Measurements from ENCODE around the gene YIPF1.
"Not testable (repeated sequence)": the region's sequence is repeated elsewhere in the genome, so short reads cannot be mapped to it uniquely, and the experiment has no call there.

YIPF1 gene

DNA sequence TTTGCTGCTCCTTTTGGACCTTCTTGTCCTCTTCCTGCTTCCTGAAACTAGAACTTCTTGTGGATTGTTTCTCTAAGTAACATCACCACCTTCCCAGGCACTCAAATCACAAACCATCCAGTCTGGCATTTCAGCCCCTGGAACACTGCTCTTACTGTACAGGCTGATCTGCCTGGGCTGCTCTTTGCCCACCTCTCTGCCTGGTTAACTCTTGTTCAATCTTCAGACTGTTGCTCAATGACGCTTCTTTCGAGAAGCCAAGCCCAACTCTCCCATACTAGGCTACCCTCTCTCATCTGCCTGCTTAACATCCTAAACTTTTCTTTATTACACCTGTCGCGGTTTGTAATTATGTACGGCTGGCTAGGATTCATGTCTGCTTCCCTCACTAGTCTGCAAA lies 5.0 kb upstream of the YIPF1 start:
- DNase-seq, result no peak

DNA sequence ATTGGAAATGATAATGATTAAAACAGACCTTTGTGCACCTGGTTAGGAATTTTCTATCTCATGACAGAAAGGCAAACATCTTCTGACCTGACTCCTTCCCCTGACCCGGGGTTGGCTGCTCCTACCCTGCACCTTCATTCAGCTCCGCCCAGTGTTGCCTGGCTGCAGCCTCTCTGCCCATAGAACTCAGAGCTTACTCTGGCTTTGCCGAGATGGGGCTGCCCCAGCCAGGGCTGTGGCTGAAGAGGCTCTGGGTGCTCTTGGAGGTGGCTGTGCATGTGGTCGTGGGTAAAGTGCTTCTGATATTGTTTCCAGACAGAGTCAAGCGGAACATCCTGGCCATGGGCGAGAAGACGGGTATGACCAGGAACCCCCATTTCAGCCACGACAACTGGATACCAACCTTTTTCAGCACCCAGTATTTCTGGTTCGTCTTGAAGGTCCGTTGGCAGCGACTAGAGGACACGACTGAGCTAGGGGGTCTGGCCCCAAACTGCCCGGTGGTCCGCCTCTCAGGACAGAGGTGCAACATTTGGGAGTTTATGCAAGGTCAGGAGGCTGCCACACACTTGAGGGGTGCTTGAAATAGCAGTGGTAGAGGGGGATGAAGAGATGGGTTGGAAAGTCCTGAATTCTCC lies 4.5 kb upstream of the YIPF1 start, which contains the start of gene DIO1:
TSS of gene DIO1 (plus strand) at position 189 of the 638 bp plus-strand sequence. CDS start at position 213, 24 bp downstream.
- DNase-seq, result no peak

GRCh38 chr1:53892911-53893310 lies 3.3 kb upstream of the YIPF1 start:
- DNase-seq, result no peak

GRCh38 chr1:53891678-53892077 lies 2.1 kb upstream of the YIPF1 start:
- DNase-seq, result no peak

DNA sequence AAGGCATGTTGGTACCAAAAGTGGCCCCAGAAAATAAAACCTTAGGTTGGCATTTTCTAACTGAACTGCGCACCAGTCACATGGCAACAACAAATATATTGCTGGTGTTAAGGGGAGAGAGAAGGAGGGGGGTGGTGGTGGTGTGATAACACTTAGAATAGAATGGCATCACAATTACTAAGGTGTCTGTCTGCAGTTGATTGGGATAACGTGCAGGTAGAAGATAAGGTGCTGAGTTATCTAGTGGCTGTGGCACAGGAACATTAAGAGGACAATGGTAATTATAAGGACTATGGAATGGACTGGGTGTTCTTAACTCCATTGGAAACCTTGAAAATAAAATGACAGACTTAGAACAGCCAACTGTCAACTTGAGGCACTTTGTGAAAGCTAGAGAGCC lies 1.4 kb upstream of the YIPF1 start:
- DNase-seq, result no peak

- peak; percentile 13 to 62 (median 33) for DNase-seq
Measured at GRCh38 chr1:53890522-53890941, 935 bp upstream of the YIPF1 start.

GRCh38 chr1:53888681-53889080 lies 916 bp downstream of the YIPF1 start:
- DNase-seq, result no peak

GRCh38 chr1:53883600-53883999 lies 6.0 kb downstream of the YIPF1 start:
- DNase-seq, result not testable (repeated sequence)

DNA sequence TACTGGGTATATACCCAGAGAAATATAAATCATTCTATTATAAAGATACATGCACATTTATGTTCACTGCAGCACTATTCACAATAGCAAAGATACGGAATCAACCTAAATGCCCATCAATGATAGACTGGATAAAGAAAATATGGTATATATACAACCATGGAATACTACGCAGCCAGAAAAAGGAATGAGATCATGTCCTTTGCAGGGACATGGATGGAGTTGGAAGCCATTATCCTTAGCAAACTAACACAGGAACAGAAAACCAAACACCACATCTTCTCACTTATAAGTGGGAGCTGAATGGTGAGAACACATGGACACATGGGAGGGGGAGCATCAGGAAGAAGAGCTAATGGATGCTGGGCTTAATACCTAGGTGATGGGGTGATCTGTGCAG lies 7.7 kb downstream of the YIPF1 start:
- not testable (repeated sequence) for DNase-seq

GRCh38 chr1:53878492-53879105 lies 11.0 kb downstream of the YIPF1 start:
- DNase-seq, result peak; percentile 18 to 73 (median 39)

- DNase-seq, result not testable (repeated sequence)
Measured at GRCh38 chr1:53875150-53875549, 14.4 kb downstream of the YIPF1 start.

DNA sequence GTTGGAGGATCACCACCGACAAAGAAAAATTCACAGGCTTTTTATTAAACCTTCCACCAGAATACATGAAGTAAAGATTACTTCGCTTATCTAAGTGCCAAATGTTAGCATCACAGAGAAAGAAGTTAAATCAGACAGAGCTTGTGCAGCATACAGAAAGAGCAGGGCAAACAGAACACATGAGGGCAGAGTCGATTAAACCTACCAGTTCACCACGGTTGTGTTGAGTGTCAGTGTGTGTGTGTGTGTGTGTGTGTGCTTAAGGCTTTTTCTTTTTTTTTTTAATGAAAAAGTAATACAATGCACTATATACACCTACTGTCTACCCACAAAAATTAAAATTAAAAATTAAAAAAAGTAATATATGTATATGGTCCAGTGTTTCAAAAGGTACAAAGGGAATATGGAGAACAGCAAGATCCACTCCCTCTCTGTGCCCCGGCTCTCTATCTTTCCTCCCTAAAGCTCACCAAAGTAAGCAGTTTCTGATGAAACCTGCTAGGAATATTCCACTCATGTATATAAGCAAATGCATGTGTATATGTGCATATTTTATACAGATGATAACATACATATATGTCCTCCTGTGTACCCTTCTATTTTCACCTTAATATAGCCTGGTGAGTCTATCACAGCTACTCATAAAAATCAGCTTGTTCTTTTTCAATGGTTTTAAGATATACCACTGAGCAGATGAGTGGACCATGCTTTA lies 17.7 kb downstream of the YIPF1 start:
- DNase-seq, result no peak

DNA sequence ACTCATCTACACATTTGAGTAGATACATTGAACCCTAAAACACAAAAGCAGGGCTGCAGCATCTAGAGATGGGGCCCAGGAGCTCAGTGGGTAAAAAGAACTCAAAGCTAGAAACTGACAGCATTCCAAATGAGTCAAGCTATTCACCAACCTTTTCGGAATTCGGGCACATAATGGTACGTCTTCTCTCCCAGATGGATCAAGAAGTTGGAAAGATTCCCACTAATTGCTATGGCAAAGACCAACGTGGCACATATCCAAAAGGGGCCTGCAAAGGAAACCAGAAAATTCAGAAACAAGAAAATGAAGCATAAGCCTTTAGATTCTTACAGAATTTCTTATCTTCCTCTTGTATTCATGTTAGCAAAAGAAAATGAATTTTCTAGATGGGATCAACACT lies 18.4 kb downstream of the YIPF1 start:
- DNase-seq, result no peak

- no peak for DNase-seq
Measured at GRCh38 chr1:53869454-53870117, 20.0 kb downstream of the YIPF1 start.

GRCh38 chr1:53868565-53868964 lies 21.0 kb downstream of the YIPF1 start:
- DNase-seq, result no peak

- DNase-seq, result no peak
Measured at GRCh38 chr1:53862507-53862906, 27.1 kb downstream of the YIPF1 start.

- DNase-seq, result peak; percentile 40 to 76 (median 52)
Measured at GRCh38 chr1:53860967-53861411, 28.6 kb downstream of the YIPF1 start.

DNA sequence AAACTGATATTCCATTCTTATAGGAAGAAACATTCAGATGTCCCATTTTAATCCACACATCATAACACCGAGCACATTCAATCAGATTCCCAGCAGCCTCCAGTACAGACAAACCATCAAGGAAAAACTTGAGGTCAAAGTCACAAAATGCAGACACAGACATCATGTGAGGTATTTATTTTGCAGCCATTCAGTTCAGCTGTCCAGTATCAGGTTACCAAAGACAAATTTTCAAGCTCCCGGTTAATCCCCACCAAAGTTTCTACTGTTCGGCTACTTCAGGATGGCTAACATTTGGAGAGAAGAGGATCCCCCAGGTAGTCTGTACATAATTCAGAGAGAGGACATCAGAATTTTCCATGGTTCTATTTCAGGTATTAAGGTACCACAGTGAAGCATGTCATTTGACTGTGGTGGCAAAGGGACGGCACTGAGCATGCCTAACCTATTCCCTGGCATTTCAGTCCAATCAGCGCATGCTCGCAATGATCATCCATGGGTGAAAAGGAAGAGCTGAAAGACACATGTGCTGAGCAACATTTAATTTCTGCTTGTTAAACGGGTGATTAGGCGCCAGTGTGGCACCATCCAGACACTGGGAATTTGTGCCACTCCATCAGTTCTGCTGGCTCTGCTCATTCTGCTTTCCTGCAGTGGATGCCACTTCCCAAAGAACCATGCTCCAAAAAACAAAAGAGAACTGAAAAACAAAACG lies 37.9 kb downstream of the YIPF1 start:
- DNase-seq, result no peak

GRCh38 chr1:53850082-53850673 lies 39.4 kb downstream of the YIPF1 start:
- no peak for DNase-seq

GRCh38 chr1:53847980-53848379 lies 41.6 kb downstream of the YIPF1 start:
- DNase-seq, result no peak

- DNase-seq, result no peak
Measured at GRCh38 chr1:53842347-53842746, 47.2 kb downstream of the YIPF1 start.

DNA sequence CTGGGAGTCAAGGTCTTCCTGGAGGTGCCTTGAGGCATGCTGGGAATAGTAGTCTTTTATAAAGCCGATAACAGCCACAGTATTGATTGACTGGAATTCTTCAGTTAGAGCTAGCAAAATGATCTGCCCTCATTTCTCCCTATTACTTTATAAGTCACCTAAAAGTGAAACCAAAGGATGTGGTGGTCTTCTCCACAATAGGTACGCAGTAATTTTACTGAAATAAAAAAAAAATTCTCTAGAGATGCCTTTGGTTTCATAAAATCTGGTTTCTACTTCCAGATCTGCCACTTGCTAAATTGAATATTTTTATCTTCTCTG lies 51.0 kb downstream of the YIPF1 start:
- no peak for DNase-seq
